T47D (cell line): Measurements from ENCODE around the gene DNAH6.

Experiments
- DNase-seq, 2 experiments: peaks; one replicate each; pipeline versions ENCODE4 v3.0.0 to v3.0.0-alpha.2; 2011 to 2012; ENCODE audit warnings: low read depth in 1 of 2, low spot score in 1 of 2
- JUND ChIP-seq: IDR thresholded peaks from 2 replicates; pipeline ENCODE4 v1.6.1; 2012; ENCODE audit warnings: low read depth
- in situ Hi-C: cut with HindIII; loops from 2 replicates; pipeline ENCODE4 v1.10.0; 2016; ENCODE audit warnings: low sequenced_read_pairs, low pct_unique_long_range_greater_than_20kb

The DNAH6 gene

DNA sequence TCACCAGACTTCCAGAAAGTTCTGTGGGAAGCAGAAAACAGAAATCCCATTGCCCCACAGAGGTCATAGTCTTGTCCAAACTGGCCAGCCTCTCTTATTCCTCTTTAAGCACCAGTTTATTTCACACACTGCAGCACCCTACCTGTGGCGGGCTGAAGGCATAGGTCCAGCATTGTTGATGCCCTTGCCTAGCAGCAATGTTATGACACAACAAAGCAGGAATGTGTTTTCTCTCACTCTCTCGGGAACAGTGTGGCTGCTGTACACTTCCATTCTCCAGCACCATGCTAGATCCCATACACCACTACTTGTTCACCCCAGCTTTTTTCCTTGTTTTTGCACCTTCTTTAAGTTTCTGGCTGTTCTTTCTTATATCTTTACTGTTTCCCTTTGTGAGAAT, 181.6 kb downstream of the DNAH6 start:
- in situ Hi-C loops = no loop called here
- TF ChIP-seq JUND = no peak
- peak in 1 of 2 experiments; percentile 11 for DNase-seq

GRCh38 chr2:84700006-84700405, 183.7 kb downstream of the DNAH6 start:
- in situ Hi-C loops = no loop called here
- TF ChIP-seq JUND = no peak
- no peak for DNase-seq

DNA sequence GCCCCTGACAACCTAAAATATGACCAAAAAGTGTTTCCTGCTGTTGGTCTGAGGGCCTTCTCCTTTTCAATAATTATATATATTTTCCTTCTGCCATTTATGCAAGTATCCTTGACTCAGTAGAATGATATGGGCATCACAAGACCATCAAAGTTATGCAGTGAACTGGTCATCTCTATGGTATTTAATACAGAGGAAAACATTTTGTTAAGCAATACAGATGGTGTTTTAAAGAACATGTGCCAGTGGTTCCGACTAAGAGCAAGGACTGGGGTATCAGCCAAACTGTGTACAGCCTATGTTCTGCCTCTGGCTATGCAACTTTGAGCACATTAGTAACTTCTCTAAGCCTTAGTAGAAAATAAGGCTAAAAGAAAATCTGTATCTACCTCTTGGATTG, 185.6 kb downstream of the DNAH6 start:
- in situ Hi-C loops = no loop called here
- no peak for DNase-seq

GRCh38 chr2:84702941-84703340, 186.6 kb downstream of the DNAH6 start:
- no peak for DNase-seq
- in situ Hi-C loops = no loop called here
- TF ChIP-seq JUND = no peak

More for the DNA sequence above, 185.6 kb downstream of the DNAH6 start:
- TF ChIP-seq JUND = no peak

GRCh38 chr2:84703831-84704230, 187.5 kb downstream of the DNAH6 start:
- no peak for TF ChIP-seq JUND
- in situ Hi-C loops = no loop called here
- no peak for DNase-seq

DNA sequence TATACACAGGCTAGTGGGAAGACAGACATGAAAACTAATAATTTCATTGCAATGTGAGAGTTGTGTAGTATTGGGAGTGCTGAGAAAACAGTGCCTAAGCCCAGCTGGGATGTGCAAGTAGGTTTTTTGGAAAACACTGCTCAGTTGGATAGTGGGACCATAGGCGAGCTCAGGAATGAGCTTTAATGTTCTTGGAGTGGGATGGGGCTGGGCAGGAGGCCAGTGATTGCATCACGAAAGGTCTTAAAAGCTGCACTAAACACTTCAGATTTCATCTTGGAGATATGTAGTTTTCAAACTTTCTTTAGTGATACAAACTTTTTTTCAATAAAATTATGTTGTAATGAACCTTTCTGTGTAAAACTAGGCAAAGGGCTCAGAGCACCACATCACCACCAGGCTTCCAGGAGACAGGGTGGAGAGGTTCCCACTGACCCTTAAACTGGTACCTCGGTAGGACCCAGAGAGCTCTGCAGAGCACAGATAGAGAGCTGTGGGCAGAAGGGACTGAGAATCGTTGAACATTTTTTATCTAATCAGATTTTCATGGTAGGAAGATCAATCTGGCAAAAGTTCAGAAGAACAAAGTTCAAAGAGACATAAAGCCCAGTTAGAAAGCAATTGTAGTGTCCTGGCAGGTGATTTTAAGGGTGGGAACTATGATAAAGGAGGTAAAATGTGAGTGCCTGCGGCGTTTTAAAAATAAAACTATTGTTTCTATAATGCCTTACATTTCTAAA, 188.4 kb downstream of the DNAH6 start:
- in situ Hi-C loops = no loop called here
- TF ChIP-seq JUND = no peak
- no peak for DNase-seq

GRCh38 chr2:84705858-84706257, 189.6 kb downstream of the DNAH6 start:
- no peak for TF ChIP-seq JUND
- in situ Hi-C loops = no loop called here
- no peak for DNase-seq

DNA sequence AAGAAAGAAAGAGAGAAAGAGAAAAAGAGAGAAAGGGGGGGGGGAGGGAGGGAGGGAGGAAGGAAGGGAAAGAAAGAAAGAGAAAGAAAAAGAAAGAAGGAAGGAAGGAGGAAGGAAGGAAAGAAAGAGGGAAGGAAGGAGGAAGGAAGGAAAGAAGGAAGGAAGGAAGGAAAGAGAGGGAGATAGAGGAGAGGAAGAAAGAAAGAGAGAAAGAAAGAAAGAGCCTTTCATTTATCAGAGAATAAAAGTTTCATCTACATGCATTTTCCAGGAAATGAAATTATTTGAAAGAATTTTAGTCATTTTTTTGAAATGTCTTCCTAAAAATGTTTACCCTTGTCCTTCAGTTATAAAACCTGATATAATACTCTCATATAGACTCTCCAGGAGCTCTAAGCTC, 192.1 kb downstream of the DNAH6 start:
- in situ Hi-C loops = no loop called here
- TF ChIP-seq JUND = no peak
- DNase-seq = no peak

GRCh38 chr2:84711651-84712050, 195.4 kb downstream of the DNAH6 start:
- no peak for TF ChIP-seq JUND
- in situ Hi-C loops = no loop called here
- DNase-seq = no peak

DNA sequence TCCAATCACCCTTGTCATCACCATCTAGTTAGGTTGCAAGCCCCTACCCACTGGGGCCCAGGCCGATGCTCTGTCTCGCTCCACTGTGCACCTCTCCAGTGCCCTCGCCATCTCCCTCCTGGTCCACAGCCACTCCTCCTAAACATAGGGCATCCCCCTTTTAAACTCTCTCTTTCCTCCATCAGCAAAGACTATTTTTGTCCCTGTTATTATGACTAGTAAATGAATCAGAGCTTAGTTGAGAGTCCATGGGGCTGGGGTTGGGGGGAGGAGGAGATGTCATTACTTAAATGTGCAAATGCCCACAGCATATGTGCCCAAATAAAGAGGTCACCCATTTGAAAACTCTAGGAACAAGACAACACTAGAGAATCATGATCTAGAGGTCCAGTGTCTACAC, 197.1 kb downstream of the DNAH6 start:
- TF ChIP-seq JUND = no peak
- in situ Hi-C loops = no loop called here
- DNase-seq = no peak

- in situ Hi-C loops = no loop called here
- TF ChIP-seq JUND = no peak
- DNase-seq = no peak
Measured at GRCh38 chr2:84716564-84716963, 200.3 kb downstream of the DNAH6 start.

GRCh38 chr2:84717302-84717701, 201.0 kb downstream of the DNAH6 start:
- no peak for TF ChIP-seq JUND
- no peak for DNase-seq
- in situ Hi-C loops = no loop called here

- TF ChIP-seq JUND = no peak
- no peak for DNase-seq
- in situ Hi-C loops = no loop called here
Measured at GRCh38 chr2:84719434-84719833, 203.1 kb downstream of the DNAH6 start.

DNA sequence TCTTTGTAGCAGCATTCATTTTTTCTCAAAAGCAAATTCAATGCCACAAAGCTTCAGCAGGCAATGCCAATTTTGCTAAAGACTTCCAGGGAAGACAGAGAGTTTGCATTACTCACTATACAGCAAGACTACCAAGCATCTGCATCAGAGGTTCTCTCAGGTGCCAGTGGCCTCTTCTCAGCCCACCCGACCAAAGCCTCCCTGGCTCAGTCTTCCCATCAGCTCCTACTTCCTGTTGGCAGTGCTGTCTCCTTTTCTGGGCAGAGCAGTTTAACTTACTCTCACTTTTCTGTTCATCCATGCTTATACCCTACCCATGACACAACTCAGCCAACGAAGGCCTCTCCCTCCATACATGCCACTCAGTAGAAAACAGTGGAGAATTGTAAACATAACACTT, 207.5 kb downstream of the DNAH6 start:
- no peak for TF ChIP-seq JUND
- in situ Hi-C loops = no loop called here
- DNase-seq = no peak
